ENCODE measurements around the gene DOCK3.

DOCK3 gene

DNA sequence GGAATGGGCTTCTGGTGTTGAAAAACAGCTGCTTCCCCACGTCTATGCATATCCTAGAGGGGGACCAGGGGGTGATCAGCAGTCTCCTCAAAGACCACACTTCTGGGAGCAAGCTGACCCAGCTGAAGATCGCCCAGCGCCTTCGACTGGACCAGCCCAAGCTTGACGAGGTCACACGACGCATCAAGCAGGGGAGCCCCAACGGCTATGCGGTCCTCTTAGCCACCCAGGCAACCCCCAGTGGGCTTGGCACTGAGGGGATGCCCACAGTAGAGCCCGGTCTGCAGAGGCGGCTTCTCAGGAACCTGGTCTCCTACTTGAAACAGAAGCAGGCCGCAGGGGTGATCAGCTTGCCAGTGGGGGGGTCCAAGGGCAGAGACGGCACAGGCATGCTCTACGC, 718.8 kb downstream of the DOCK3 start:
- no peaks in the 10 kb centered on the region for H3K27me3 ChIP-seq (ENCODE audit: insufficient read depth, low read depth, severe bottlenecking)
- H3K27ac ChIP-seq = no peak overlapping the region
- H3K9me3 ChIP-seq (ENCODE audit: severe bottlenecking) = no peaks in the 10 kb centered on the region
- no peak for DNase-seq
- H3K4me3 ChIP-seq (ENCODE audit: low read depth, low read length) = no peak overlapping the region
- H3K36me3 ChIP-seq = peaks cover 89% of the 10 kb centered on the region
- no peak for TF ChIP-seq CTCF (IDR thresholded peaks at IDR 0.05; ENCODE audit: low read depth, low read length)

GRCh38 chr3:51394541-51394940, 719.8 kb downstream of the DOCK3 start:
- Histone ChIP-seq H3K27me3 (ENCODE audit: insufficient read depth, low read depth, severe bottlenecking) (no peaks in the 10 kb centered on the region), H3K4me3 (ENCODE audit: low read depth, low read length) (no peak overlapping the region), H3K9me3 (ENCODE audit: severe bottlenecking) (no peaks in the 10 kb centered on the region), H3K27ac (no peak overlapping the region), H3K36me3 (peaks cover 88% of the 10 kb centered on the region)
- no peak for TF ChIP-seq CTCF (IDR thresholded peaks at IDR 0.05; ENCODE audit: low read depth, low read length)
- no peak for DNase-seq

- peaks cover 78% of the 10 kb centered on the region for H3K36me3 ChIP-seq
- no peak for DNase-seq
- no peak for TF ChIP-seq CTCF (IDR thresholded peaks at IDR 0.05; ENCODE audit: low read depth, low read length)
- no peaks in the 10 kb centered on the region for H3K9me3 ChIP-seq (ENCODE audit: severe bottlenecking)
- H3K27ac ChIP-seq = no peak overlapping the region
- H3K27me3 ChIP-seq (ENCODE audit: insufficient read depth, low read depth, severe bottlenecking) = no peaks in the 10 kb centered on the region
- no peak overlapping the region for H3K4me3 ChIP-seq (ENCODE audit: low read depth, low read length)
Observed at GRCh38 chr3:51395493-51396213, 720.9 kb downstream of the DOCK3 start.

GRCh38 chr3:51396401-51396800, 721.7 kb downstream of the DOCK3 start:
- no peak for DNase-seq
- TF ChIP-seq CTCF (IDR thresholded peaks at IDR 0.05; ENCODE audit: low read depth, low read length) = no peak
- H3K9me3 ChIP-seq (ENCODE audit: severe bottlenecking) = no peaks in the 10 kb centered on the region
- H3K27ac ChIP-seq = no peak overlapping the region
- H3K36me3 ChIP-seq = peaks cover 81% of the 10 kb centered on the region
- H3K4me3 ChIP-seq (ENCODE audit: low read depth, low read length) = no peak overlapping the region
- no peaks in the 10 kb centered on the region for H3K27me3 ChIP-seq (ENCODE audit: insufficient read depth, low read depth, severe bottlenecking)

DNA sequence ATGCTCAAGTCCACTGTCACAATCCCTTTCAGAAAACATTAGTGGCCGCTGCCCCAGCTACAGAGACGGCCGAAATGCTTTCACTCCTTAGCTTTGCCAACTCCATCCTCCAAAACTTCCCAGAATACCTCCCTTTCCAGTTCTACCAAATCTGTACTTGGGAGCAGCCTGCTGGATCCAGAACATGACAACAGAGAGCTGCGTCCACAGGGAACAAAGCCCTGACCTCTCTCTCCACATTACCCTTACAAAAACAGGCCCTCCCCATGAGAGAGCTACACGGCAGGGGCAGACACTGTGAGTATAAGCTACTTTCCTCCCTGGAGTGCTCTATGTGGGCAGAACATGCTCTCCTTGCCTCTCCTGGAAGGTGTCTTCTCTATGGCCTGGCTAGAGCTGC, 722.7 kb downstream of the DOCK3 start:
- Histone ChIP-seq H3K27me3 (ENCODE audit: insufficient read depth, low read depth, severe bottlenecking) (no peaks in the 10 kb centered on the region), H3K9me3 (ENCODE audit: severe bottlenecking) (no peaks in the 10 kb centered on the region), H3K27ac (no peak overlapping the region), H3K36me3 (peaks cover 75% of the 10 kb centered on the region), H3K4me3 (ENCODE audit: low read depth, low read length) (no peak overlapping the region)
- no peak for DNase-seq
- no peak for TF ChIP-seq CTCF (IDR thresholded peaks at IDR 0.05; ENCODE audit: low read depth, low read length)
